Muscle of leg (tissue), 11 donors: ENCODE results near the gene SELENOM. TPM values are rescaled to one million over a fixed set of nuclear protein-coding genes. Genes with fewer than 3 reads are reported as not detected.
A peak's percentile ranks its signal among the peaks of the same experiment; 100 is the strongest.

Experiments
- DNase-seq: peaks from one replicate; pipeline ENCODE4 v3.0.0; 2013
- H3K27ac ChIP-seq: one replicate; pipeline ENCODE4 v1.5.1; 2013; ENCODE audit warnings: mild to moderate bottlenecking, low read length, control low read depth
- H3K27me3 ChIP-seq: one replicate; pipeline ENCODE4 v1.6.1; 2013; ENCODE audit warnings: low read length; ENCODE audit not compliant: control insufficient read depth, insufficient read depth
- H3K36me3 ChIP-seq: one replicate; pipeline ENCODE4 v1.6.1; 2013; ENCODE audit warnings: low read length; ENCODE audit not compliant: control insufficient read depth, insufficient read depth
- H3K4me1 ChIP-seq: one replicate; pipeline ENCODE4 v1.6.1; 2013; ENCODE audit warnings: low read length; ENCODE audit not compliant: control insufficient read depth, insufficient read depth
- H3K4me3 ChIP-seq: one replicate; pipeline ENCODE4 v1.5.1; 2013; ENCODE audit warnings: low read length, control low read depth
- H3K9me3 ChIP-seq: replicated peaks from 2 replicates; pipeline ENCODE4 v1.6.1; 2013; ENCODE audit warnings: low read depth, low read length; ENCODE audit not compliant: control insufficient read depth
- WGBS: methylation state at CpG from one replicate; pipeline ENCODE4 v1.1.5; 2013; ENCODE audit warnings: missing lambda C conversion rate; ENCODE audit not compliant: insufficient coverage; 5-methylcytosine and 5-hydroxymethylcytosine counted together
- polyA plus RNA-seq, 8 donors: library from polyadenylated mRNA; unstranded; fragments of 120-200 nt; gene quantifications; one replicate each; pipeline versions ENCODE4 v1.2.1 to v1.2.3, GENCODE V29; 2013; ENCODE audit warnings: inconsistent platforms in 1 of 8, low replicate concordance in 1 of 8; ENCODE audit not compliant: insufficient read length in 8 of 8, insufficient read depth in 1 of 8
- total RNA-seq: library from RNA; stranded (reverse); fragments of 120-200 nt; gene quantifications from one replicate; pipeline ENCODE4 v1.2.4, GENCODE V29; 2013

The SELENOM gene
- total and polyA plus RNA-seq, 9 donors, result 12.1 to 35.1 (median 26.1) TPM

DNA sequence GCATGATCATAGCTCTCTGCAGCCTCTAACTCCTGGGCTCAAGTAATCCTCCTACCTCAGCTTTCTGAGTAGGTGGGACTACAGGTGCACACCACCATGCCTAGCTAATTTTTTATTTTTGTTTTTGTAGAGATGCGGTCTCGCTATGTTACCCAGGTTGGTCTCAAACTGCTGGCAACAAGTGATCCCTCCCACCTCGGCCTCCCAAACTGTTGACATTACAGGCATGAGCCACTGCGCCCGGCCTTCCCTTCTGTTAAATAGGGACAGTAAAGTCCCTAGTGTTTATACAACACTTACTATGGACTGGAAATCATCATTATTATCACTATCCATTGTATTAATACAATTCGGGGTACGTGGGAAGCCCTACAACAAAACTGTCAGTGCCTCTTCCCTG, 12.6 kb downstream of the SELENOM start:
- DNase-seq, result no peak
- WGBS, result 100% methylated on average over 2 of the region's 7 CpGs
- Histone ChIP-seq H3K27ac (peak overlapping the region; percentile 91), H3K36me3 (peaks cover 91% of the 10 kb centered on the region), H3K4me1 (peaks cover 67% of the 10 kb centered on the region), H3K4me3 (no peak overlapping the region), H3K27me3 (no peaks in the 10 kb centered on the region), H3K9me3 (no peaks in the 10 kb centered on the region)

DNA sequence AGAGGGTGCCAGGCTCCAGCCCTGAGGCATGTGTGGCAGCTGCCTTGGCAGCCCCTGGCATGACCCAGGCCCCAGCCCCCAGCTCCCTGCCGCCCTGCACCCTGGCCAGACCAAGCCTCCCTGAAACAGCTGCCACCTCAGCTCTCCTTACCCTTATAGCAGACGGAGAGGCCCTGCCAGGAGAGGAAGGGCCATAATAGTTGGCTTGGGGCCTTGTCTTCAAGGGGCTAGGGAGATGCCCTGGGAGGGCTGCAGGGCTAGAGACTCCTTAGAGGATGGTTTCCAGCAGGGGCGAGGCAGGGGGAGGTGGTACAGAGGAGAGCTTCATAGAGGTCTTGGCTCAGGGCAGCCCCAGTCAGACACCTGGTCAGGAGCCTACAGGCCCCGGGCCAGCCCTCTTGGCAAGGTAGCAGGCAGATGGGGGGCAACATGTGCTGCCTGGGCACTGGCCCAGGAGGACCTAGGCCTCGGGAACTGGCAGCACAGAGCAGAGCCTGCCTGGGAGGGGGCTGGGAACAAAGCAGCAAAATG, 13.3 kb downstream of the SELENOM start:
- 56% methylated on average over 4 of the region's 5 CpGs for WGBS
- H3K4me3 ChIP-seq, result peak overlapping the region; percentile 48
- no peaks in the 10 kb centered on the region for H3K27me3 ChIP-seq
- peak overlapping the region; percentile 91 for H3K27ac ChIP-seq
- DNase-seq, result peak; percentile 80
- peaks cover 91% of the 10 kb centered on the region for H3K36me3 ChIP-seq
- peaks cover 73% of the 10 kb centered on the region for H3K4me1 ChIP-seq
- no peaks in the 10 kb centered on the region for H3K9me3 ChIP-seq

DNA sequence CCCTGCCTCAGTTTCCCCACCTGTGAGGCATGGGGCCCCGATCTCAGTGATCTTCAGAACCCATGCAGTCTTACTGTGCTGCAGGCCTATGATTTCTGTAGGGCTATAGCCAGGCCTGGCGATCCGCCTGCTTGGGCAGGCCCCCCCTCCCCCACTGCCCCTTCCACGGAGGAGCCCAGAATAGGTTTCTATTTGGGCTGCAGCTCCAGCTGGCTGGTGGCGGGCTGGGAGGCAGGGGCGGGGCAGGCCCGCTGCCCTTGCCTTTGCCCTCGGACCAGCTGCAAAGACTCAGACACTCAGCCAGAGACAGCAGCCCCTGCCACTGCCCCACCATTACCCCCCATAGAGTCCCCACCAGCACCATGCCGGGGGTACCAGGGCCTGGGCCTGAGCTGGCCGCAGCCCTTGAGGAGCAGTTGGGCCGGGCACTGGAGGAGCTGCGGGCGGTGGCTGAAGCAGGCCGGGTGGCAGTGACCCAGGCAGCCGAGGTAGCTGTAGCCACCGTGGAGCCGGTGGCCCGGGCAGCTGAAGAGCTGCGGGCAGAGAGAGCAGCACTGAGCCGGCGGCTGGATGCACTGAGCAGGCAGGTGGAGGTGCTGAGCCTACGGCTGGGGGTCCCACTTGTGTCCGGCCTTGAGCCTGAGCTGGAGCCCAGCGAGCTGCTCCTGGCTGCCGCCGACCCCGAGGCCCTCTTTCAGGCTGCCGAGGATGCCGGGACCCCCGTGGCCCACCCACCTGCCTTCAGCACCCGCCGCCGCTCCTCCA, 14.1 kb downstream of the SELENOM start:
- peak overlapping the region; percentile 91 for H3K27ac ChIP-seq
- H3K9me3 ChIP-seq, result no peaks in the 10 kb centered on the region
- peaks cover 79% of the 10 kb centered on the region for H3K4me1 ChIP-seq
- 78% methylated on average over 19 of the region's 33 CpGs for WGBS
- no peaks in the 10 kb centered on the region for H3K27me3 ChIP-seq
- DNase-seq, result peak; percentile 81
- peak overlapping the region; percentile 48 for H3K4me3 ChIP-seq
- H3K36me3 ChIP-seq, result peaks cover 92% of the 10 kb centered on the region

DNA sequence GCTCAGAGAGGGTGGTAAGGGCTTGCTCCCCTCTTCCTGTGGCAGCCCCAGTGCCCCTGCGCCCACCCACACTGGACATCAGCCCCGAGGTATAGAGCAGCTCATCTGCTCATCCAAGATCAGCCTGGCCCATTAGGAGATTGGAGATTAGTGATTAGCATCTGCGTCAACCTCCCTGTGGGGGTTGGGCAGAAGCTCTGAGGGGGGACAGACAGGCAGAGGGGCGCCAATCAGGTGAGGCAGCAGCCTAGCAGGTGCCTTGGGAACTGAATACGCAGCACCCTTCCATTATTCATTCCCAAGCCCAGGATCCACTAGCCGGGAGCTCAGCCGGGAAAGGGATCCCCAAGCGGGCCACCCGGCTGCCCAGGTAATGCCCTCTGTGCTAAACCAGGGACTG, 15.2 kb downstream of the SELENOM start:
- H3K27ac ChIP-seq, result peak overlapping the region; percentile 80
- peaks cover 95% of the 10 kb centered on the region for H3K36me3 ChIP-seq
- H3K4me1 ChIP-seq, result peaks cover 85% of the 10 kb centered on the region
- no peaks in the 10 kb centered on the region for H3K9me3 ChIP-seq
- H3K27me3 ChIP-seq, result no peaks in the 10 kb centered on the region
- DNase-seq, result peak; percentile 4
- WGBS, result no CpG with 5 or more reads among the region's 9 CpGs
- H3K4me3 ChIP-seq, result peak overlapping the region; percentile 37

DNA sequence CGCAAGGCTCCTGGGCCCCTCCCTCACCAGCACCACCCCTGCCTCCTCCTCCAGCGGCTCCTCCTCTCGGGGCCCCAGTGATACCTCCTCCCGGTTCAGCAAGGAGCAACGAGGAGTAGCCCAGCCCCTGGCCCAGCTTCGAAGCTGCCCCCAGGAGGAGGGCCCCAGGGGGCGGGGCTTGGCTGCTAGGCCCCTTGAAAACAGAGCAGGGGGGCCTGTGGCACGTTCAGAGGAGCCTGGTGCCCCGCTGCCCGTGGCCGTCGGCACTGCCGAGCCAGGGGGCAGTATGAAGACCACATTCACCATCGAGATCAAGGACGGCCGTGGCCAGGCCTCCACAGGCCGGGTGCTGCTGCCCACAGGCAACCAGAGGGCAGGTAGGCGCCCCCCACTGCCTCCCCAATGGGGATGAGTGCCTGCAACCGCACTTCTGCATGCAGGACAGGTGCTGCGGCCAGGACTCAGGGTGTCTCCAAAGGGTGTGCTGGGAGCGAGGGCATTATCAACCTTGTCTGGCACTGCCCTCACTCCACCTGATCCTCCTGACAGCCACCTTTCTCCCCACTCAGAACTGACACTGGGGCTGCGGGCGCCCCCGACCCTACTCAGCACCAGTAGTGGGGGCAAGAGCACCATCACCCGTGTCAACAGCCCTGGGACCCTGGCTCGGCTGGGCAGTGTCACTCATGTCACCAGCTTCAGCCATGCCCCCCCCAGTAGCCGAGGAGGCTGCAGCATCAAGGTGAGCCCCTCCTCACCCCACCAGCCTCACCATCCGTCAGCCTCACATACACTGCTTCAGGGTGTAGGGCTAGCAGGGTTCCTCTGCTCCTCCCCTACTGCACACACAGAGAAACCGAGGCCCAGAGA, 16.0 kb downstream of the SELENOM start:
- 79% methylated on average over 25 of the region's 29 CpGs for WGBS
- DNase-seq, result peak; percentile 44
- Histone ChIP-seq H3K36me3 (peaks cover 95% of the 10 kb centered on the region), H3K27ac (peak overlapping the region; percentile 80), H3K4me1 (peaks cover 85% of the 10 kb centered on the region), H3K4me3 (peak overlapping the region; percentile 37), H3K9me3 (no peaks in the 10 kb centered on the region), H3K27me3 (no peaks in the 10 kb centered on the region)

DNA sequence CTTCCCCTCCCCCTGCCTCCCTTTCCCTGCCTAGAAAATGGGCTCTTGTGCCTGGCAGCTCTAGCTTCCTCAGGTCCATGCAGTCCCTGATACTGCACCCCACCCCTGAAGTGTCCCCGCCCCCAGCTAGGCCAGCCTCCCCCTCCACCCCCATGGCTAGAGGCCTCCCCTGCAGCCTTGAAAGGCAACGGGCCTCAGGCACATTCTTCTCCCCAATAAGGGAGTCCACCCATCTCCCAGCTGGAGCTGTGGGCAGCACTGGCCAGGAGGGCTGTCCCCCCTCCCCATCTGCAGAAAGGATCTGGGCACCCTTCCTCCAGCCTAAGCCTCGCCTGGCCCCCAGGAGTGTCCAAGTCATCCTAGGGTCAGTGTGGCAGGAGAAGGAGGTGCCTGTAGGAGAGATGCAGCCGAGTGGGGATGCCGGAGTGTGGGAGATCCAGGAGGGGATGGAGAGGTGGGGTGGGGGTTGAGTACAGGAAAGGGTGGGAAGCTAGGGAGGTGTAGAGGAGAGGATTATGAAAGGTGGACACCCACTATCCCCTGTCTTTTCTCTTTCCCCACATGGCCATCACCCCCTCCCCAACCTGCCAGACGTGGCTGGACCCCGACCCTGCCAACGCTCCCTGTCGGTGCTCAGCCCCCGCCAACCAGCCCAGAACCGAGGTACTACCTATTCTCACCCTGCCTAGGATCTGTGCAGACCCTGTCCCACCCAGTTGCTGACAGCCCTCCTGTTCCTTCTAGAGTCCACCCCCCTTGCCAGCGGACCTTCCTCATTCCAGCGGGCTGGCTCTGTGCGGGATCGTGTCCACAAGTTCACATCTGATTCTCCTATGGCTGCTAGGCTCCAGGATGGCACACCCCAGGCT, 16.9 kb downstream of the SELENOM start:
- 79% methylated on average over 10 of the region's 15 CpGs for WGBS
- no peaks in the 10 kb centered on the region for H3K9me3 ChIP-seq
- H3K27ac ChIP-seq, result peak overlapping the region; percentile 86
- peaks cover 95% of the 10 kb centered on the region for H3K36me3 ChIP-seq
- H3K27me3 ChIP-seq, result no peaks in the 10 kb centered on the region
- peaks cover 86% of the 10 kb centered on the region for H3K4me1 ChIP-seq
- peak; percentile 41 for DNase-seq
- peak overlapping the region; percentile 25 for H3K4me3 ChIP-seq

DNA sequence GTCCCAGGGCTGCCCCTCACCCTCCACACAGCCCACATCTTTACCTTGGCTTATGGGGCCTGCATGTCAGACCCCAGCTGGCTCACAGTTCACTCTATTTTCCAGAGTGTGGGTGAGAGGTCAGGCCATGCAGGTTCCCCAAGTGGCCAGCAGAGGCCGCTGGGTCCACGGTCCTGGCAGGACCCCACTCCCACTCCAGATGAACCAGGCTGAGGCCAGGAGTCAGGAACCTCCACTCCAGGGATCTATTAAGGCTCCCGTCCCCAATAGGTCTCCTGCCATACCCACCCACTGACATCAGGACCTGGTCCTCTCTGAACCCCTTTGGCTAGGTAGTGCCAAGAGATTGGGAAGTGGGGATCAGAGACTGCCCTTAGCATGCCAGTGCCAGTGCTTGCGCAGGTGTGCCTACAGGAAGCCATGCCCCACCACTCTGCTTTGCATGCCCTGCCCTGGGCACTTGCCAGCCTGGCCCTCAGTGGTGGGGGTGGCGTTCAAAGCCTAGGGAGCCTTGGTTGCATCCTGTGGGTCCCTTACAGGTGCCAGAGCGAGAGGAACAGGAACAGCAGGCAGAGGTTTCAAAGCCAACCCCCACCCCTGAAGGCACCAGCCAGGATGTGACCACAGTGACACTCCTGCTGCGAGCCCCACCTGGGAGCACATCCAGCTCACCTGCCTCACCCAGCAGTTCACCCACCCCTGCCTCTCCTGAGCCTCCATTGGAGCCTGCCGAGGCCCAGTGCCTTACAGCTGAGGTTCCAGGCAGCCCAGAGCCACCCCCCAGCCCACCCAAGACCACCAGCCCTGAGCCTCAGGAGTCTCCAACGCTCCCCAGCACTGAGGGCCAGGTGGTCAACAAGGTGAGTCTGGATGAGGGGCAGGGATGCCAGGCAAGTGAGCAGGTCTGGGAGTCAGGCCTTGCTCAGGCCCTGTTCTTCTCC, 17.9 kb downstream of the SELENOM start:
- no peaks in the 10 kb centered on the region for H3K9me3 ChIP-seq
- peak; percentile 43 for DNase-seq
- peaks cover 85% of the 10 kb centered on the region for H3K36me3 ChIP-seq
- peak overlapping the region; percentile 86 for H3K27ac ChIP-seq
- H3K4me1 ChIP-seq, result peaks cover 79% of the 10 kb centered on the region
- WGBS, result 66% methylated on average over 5 of the region's 9 CpGs
- H3K4me3 ChIP-seq, result no peak overlapping the region
- no peaks in the 10 kb centered on the region for H3K27me3 ChIP-seq

DNA sequence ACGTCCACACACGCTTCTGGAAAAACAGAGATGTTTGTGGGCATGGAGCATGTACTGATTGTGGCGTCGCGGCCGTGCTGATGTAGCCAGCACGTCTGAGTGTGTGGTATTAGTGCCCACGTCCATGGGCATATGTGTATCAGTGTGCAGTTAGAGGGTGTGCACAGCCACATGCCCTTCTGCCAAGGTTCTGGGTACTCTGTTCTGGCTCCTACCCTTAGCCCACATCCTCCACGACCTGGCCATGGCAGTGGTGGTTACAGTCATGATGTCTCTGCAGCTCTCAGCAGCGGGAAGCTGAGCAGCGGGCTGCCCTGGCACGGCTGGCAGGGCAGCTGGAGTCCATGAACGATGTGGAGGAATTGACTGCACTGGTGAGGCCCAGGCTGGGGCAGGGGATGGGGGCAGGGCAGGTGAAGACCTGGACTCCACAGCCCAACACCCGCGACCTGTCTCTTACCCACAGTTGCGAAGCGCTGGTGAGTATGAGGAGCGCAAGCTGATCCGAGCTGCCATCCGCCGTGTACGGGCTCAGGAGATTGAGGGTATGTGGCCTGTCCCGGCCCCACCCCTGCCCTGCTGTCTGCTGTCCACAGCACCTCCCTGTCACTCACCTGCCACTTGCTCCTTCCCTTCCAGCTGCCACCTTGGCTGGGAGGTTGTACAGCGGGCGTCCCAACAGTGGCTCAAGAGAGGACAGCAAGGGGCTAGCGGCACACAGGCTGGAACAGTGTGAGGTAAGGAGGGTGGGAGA, 19.0 kb downstream of the SELENOM start:
- Histone ChIP-seq H3K4me1 (peaks cover 79% of the 10 kb centered on the region), H3K9me3 (no peaks in the 10 kb centered on the region), H3K36me3 (peaks cover 85% of the 10 kb centered on the region), H3K27me3 (no peaks in the 10 kb centered on the region), H3K27ac (peak overlapping the region; percentile 86), H3K4me3 (no peak overlapping the region)
- 90% methylated on average over 23 of the region's 26 CpGs for WGBS
- DNase-seq, result peak; percentile 53
